Stimulated activated naive CD4-positive, alpha-beta T cell (primary cell): Measurements from ENCODE around the gene CHRM1.
"Not testable (repeated sequence)": the region's sequence is repeated elsewhere in the genome, so short reads cannot be mapped to it uniquely, and the experiment has no call there.

Experiments
- DNase-seq, 6 experiments: peaks; one replicate each; lab custom pipeline; 2025; lab: John Stamatoyannopoulos, UW

The CHRM1 gene

GRCh38 chr11:62921201-62921572 lies at the start of gene CHRM1:
Gene CHRM1 (minus strand): TSS chr11:62921363. CDS start chr11:62911100, 10,263 bp downstream.
- DNase-seq = no peak

GRCh38 chr11:62965574-62965973 lies 44.4 kb upstream of the CHRM1 start:
- no peak for DNase-seq

- no peak for DNase-seq
Observed at GRCh38 chr11:62962391-62962790, 41.2 kb upstream of the CHRM1 start.

GRCh38 chr11:62961017-62961570 lies 39.9 kb upstream of the CHRM1 start:
- DNase-seq = no peak

- no peak for DNase-seq
Observed at GRCh38 chr11:62959422-62959980, 38.3 kb upstream of the CHRM1 start.

- no peak for DNase-seq
Observed at GRCh38 chr11:62958547-62959421, 37.6 kb upstream of the CHRM1 start.

GRCh38 chr11:62957147-62957546 lies 36.0 kb upstream of the CHRM1 start:
- DNase-seq = no peak

- DNase-seq = no peak
Observed at GRCh38 chr11:62954478-62954877, 33.3 kb upstream of the CHRM1 start.

GRCh38 chr11:62953811-62954210 lies 32.6 kb upstream of the CHRM1 start:
- no peak for DNase-seq

GRCh38 chr11:62948765-62949320 lies 27.7 kb upstream of the CHRM1 start:
- DNase-seq = no peak

GRCh38 chr11:62945538-62945937 lies 24.4 kb upstream of the CHRM1 start:
- DNase-seq = not testable (repeated sequence)

GRCh38 chr11:62937528-62937927 lies 16.4 kb upstream of the CHRM1 start:
- not testable (repeated sequence) for DNase-seq

- DNase-seq = no peak
Observed at GRCh38 chr11:62934496-62934785, 13.3 kb upstream of the CHRM1 start.

- no peak for DNase-seq
Observed at GRCh38 chr11:62933750-62934495, 12.8 kb upstream of the CHRM1 start.

- no peak for DNase-seq
Observed at GRCh38 chr11:62933285-62933684, 12.1 kb upstream of the CHRM1 start.

- no peak for DNase-seq
Observed at GRCh38 chr11:62931499-62932278, 10.5 kb upstream of the CHRM1 start.

GRCh38 chr11:62930666-62931065 lies 9.5 kb upstream of the CHRM1 start:
- DNase-seq = no peak

GRCh38 chr11:62930157-62930556 lies 9.0 kb upstream of the CHRM1 start:
- DNase-seq = no peak

GRCh38 chr11:62928011-62928410 lies 6.8 kb upstream of the CHRM1 start:
- DNase-seq = no peak

- DNase-seq = peak in 1 of 6 experiments; percentile 5
Observed at GRCh38 chr11:62926680-62927455, 5.7 kb upstream of the CHRM1 start.
